Measurements from ENCODE around the gene C11orf71. TPM values are rescaled to one million over a fixed set of nuclear protein-coding genes. Genes with fewer than 3 reads are reported as not detected.

C11orf71 gene, protein sequence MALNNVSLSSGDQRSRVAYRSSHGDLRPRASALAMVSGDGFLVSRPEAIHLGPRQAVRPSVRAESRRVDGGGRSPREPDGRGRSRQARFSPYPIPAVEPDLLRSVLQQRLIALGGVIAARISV
- 10 to 100 TPM; 19.3 to 21.3 (median 19.5) TPM for polyA plus RNA-seq (ENCODE audit: insufficient read length in 4 of 4)

DNA sequence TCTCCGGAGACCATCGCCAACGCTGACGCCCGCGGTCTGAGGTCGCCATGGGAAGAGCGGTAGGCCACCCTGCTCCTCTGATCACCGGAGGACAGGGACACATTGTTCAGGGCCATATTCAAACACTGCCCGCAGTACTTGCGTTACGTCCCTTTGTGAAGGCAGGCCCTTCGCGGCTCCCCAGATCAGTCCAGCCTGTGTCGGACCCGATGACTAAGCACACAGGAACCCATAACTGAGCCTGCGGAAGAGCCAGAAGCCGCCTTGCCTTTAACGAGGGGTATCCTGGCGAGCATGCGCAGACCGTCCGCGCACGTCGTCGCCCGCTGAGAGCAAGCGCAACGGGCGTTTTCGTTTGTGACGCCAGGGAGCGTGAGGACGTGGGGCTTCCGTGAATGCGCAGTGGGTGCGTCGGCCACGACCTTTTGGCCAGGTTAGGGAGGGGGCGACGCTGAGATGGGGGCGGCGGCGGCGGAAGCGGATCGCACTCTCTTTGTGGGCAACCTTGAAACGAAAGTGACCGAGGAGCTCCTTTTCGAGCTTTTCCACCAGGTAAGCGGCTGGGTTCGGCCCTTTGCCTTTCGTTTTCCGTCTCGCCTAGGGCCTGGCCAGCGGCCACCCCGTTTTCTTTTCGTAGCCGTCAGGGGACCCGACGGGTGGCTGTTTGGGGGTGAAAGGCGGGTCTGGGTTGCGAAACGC is at the start of gene C11orf71, which contains the start of gene RBM7:
TSS of gene C11orf71 (minus strand) at position 296 of the 699 bp plus-strand sequence. CDS start at position 116, 180 bp downstream.
TSS of gene RBM7 (plus strand) at position 451 of the 699 bp plus-strand sequence. CDS start at position 457, 6 bp downstream.
- peak; percentile 92 to 98 (median 96) for DNase-seq (ENCODE audit: low read depth in 4 of 4, low spot score in 3 of 4)

- DNase-seq (ENCODE audit: low read depth in 4 of 4, low spot score in 3 of 4): no peak
Measured at GRCh38 chr11:114449845-114450244, 49.5 kb upstream of the C11orf71 start.

- no peak for DNase-seq (ENCODE audit: low read depth in 4 of 4, low spot score in 3 of 4)
Measured at GRCh38 chr11:114448749-114449482, 48.6 kb upstream of the C11orf71 start.

GRCh38 chr11:114447892-114448291 is 47.6 kb upstream of the C11orf71 start:
- no peak for DNase-seq (ENCODE audit: low read depth in 4 of 4, low spot score in 3 of 4)

- DNase-seq (ENCODE audit: low read depth in 4 of 4, low spot score in 3 of 4): no peak
Measured at GRCh38 chr11:114447444-114447843, 47.1 kb upstream of the C11orf71 start.

DNA sequence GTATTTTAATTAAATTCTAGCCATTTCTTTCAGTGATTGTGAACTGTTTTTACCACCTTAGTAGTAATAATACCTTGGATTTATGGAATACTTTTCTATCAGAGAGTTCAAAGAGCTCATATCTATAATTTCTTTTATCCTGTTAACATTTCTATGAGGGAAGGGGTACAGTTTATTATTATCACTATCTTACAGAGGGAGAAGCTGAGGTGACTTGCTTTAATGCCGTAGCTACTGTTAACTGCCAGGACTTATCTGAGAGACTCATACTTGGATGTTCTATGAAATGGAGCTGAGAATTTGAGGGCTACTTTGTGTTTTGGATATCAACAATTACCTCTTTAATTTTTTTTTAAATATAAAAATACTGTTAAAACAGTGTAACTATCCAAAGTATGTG is 42.2 kb upstream of the C11orf71 start:
- DNase-seq (ENCODE audit: low read depth in 4 of 4, low spot score in 3 of 4): no peak

- DNase-seq (ENCODE audit: low read depth in 4 of 4, low spot score in 3 of 4): no peak
Measured at GRCh38 chr11:114441921-114442320, 41.6 kb upstream of the C11orf71 start.

GRCh38 chr11:114440971-114441763 is 40.9 kb upstream of the C11orf71 start:
- no peak for DNase-seq (ENCODE audit: low read depth in 4 of 4, low spot score in 3 of 4)

DNA sequence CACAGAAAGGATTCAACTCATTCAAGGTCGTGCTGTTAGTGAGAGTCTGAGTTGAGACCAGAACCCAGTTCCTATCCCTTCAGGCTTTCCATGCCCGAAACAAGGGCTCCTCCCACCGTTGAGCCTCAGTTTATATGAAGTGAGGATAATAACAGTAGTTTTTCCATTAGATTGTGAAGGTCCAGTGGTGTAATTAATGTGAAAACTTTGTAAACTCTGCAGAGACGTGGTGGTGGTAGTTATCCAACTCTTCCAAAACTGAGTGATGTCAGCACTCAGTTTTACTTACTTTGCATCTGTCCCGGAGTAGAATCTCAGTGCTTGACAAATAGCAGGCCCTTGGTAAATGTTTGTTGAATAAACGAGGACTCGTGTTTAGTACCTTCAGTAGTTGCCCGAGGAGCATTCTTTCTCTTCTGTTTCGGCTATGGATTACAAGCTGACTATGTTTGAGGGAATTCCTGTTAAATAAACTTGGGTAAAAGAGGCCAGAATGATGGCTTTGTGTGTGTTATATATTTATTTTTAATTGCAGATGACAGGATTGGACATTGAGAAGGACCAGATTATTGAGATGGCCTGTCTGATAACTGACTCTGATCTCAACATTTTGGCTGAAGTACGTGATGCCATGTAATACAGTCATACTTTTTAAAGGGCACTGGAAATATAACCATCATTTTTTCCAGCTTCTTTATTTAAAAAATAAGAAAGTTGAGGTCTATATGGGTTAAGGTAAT is 40.0 kb upstream of the C11orf71 start:
- no peak for DNase-seq (ENCODE audit: low read depth in 4 of 4, low spot score in 3 of 4)

GRCh38 chr11:114439229-114440120 is 39.2 kb upstream of the C11orf71 start, which contains the start of gene REXO2:
Gene REXO2 (plus strand): TSS chr11:114439467. CDS start chr11:114439529, 62 bp downstream.
- DNase-seq (ENCODE audit: low read depth in 4 of 4, low spot score in 3 of 4): peak; percentile 77 to 88 (median 86)

DNA sequence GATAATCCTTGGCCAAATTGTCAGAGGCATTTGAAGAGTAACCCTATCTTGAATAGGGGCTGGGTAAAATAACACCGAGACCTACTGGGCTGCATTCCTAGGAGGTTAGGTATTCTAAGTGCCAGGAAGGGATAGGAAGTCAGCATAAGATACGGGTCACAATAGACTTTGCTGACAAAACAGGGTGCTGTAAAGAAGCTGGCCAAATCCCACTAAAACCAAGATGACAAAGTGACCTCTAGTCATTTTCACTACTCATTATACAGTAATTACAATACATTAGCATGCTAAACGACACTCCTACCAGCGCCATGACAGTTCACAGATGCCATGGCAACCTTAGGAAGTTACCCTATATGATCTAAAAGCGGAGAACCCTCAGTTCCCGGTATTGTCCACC is 38.0 kb upstream of the C11orf71 start:
- DNase-seq (ENCODE audit: low read depth in 4 of 4, low spot score in 3 of 4): no peak

- no peak for DNase-seq (ENCODE audit: low read depth in 4 of 4, low spot score in 3 of 4)
Measured at GRCh38 chr11:114433376-114433775, 33.1 kb upstream of the C11orf71 start.

- no peak for DNase-seq (ENCODE audit: low read depth in 4 of 4, low spot score in 3 of 4)
Measured at GRCh38 chr11:114432893-114433292, 32.6 kb upstream of the C11orf71 start.

DNA sequence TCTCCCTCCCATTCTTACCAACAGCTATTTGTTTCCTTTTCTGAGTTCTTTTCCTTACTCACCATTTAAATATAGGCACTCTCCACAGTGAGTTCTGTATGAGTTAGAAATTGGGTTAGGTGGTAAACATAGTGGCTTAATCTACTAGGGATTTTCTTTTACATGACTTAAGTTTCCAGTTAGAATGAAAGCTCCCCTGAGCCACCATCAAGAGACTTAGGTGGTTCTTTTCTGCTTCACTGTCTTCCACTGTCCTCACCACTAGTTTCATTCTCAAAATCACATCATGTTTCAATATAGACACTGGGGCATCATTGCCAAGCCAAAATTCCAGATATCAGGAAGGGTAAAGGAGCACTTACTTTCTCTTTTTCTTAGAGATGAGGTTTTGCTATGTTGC is 30.0 kb upstream of the C11orf71 start:
- no peak for DNase-seq (ENCODE audit: low read depth in 4 of 4, low spot score in 3 of 4)

DNA sequence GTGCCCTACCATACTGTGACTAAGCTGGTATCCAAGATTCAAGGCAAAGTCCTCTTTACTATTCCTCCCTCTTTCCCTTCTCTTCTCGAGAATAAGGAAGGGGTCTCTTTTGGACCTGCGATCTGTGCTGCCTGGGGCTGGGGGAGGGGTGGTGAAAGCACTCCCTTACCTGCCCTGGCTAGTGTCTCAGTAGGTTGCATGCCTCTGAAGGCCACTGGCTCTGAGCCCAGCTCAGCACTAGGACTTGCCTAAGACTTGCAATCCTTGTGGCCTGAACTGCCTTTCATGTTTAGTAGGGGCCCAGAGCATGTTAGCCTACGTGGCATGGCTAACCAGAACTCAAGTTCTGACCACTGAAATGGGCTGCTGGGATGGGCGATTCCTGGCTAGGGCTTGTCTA is 26.0 kb upstream of the C11orf71 start:
- DNase-seq (ENCODE audit: low read depth in 4 of 4, low spot score in 3 of 4): no peak

GRCh38 chr11:114416441-114416961 is 16.2 kb upstream of the C11orf71 start:
- no peak for DNase-seq (ENCODE audit: low read depth in 4 of 4, low spot score in 3 of 4)

GRCh38 chr11:114413958-114414357 is 13.6 kb upstream of the C11orf71 start:
- DNase-seq (ENCODE audit: low read depth in 4 of 4, low spot score in 3 of 4): no peak

DNA sequence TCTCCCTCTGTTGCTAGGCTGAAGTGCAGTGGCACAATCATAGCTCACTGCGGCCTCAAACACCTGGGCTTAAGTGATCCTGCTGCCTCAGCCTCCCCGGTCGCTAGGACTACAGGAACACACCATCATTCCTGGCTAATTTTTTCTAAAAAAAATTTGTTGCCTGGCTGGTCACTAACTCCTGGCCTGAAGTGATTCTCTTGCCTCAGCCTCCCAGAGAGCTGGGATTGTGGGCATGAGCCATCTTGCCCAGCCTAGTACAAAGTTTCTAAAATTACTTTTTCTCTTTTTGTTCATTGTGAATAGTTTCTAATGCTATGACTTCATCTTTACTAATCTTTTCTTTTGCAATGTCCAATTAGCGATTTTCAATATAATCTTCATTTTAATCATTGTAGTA is 12.6 kb upstream of the C11orf71 start:
- no peak for DNase-seq (ENCODE audit: low read depth in 4 of 4, low spot score in 3 of 4)

GRCh38 chr11:114401311-114401710 is 1.0 kb upstream of the C11orf71 start:
- DNase-seq (ENCODE audit: low read depth in 4 of 4, low spot score in 3 of 4): peak in 1 of 4 donors; percentile 18

Measured in right renal pelvis (tissue), 4 donors.